Tracheal epithelial cell (primary cell): ENCODE measurements around the gene TMC4. TPM values are rescaled to one million over a fixed set of nuclear protein-coding genes. Genes with fewer than 3 reads are reported as not detected.

Experiments
- total RNA-seq: library from RNA; depleted of rRNA; stranded (reverse); fragments of >200 nt; gene quantifications from 2 replicates; pipeline ENCODE4 v1.2.1, GENCODE V29; 2014

Gene TMC4, protein sequence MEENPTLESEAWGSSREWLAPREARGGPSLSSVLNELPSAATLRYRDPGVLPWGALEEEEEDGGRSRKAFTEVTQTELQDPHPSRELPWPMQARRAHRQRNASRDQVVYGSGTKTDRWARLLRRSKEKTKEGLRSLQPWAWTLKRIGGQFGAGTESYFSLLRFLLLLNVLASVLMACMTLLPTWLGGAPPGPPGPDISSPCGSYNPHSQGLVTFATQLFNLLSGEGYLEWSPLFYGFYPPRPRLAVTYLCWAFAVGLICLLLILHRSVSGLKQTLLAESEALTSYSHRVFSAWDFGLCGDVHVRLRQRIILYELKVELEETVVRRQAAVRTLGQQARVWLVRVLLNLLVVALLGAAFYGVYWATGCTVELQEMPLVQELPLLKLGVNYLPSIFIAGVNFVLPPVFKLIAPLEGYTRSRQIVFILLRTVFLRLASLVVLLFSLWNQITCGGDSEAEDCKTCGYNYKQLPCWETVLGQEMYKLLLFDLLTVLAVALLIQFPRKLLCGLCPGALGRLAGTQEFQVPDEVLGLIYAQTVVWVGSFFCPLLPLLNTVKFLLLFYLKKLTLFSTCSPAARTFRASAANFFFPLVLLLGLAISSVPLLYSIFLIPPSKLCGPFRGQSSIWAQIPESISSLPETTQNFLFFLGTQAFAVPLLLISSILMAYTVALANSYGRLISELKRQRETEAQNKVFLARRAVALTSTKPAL
- total RNA-seq = 32.5 and 38.2 TPM in 2 replicates

GRCh38 chr19:54172471-54173358 lies at the start of gene TMC4:
Gene TMC4 (minus strand): TSS chr19:54173160. CDS start chr19:54173117, 43 bp downstream.

DNA sequence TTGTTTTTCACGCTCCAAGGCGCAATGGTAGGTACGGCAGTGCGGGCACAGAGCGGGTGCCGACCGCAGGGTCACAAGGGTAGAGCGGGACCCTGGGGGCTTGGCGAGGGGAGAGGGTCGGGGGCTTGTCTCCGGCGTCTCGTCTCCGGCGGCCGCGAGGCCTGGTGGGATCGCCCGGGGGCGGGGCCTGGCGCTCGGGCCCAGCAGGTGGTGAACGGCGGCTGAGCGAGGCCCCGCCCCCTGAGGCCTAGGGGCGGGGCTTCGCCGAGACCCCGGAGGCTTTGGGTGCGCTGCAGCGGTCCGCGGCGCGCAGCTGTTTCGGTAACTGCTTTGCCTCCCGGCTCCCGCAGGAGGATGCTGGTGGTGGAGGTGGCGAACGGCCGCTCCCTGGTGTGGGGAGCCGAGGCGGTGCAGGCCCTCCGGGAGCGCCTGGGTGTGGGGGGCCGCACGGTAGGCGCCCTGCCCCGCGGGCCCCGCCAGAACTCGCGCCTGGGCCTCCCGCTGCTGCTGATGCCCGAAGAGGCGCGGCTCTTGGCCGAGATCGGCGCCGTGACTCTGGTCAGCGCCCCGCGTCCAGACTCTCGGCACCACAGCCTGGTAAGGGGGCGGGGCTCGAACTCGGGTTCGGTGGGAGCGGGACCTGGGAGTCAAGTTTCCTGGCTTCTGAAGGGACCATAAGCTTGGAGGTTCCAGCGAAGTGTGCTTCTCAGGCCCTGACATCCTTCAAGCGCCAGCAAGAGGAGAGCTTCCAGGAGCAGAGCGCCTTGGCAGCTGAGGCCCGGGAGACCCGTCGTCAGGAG lies 18.3 kb upstream of the TMC4 start, which contains the start of gene TSEN34:
Gene TSEN34, plus strand, starts transcription at position 298 of the 800 bp plus-strand sequence. Its CDS starts 57 bp downstream, at position 355.

GRCh38 chr19:54189145-54189734 lies 16.3 kb upstream of the TMC4 start, which contains the start of gene MBOAT7:
Gene MBOAT7 (minus strand): TSS chr19:54189580. CDS start chr19:54188508, 1,072 bp downstream.

DNA sequence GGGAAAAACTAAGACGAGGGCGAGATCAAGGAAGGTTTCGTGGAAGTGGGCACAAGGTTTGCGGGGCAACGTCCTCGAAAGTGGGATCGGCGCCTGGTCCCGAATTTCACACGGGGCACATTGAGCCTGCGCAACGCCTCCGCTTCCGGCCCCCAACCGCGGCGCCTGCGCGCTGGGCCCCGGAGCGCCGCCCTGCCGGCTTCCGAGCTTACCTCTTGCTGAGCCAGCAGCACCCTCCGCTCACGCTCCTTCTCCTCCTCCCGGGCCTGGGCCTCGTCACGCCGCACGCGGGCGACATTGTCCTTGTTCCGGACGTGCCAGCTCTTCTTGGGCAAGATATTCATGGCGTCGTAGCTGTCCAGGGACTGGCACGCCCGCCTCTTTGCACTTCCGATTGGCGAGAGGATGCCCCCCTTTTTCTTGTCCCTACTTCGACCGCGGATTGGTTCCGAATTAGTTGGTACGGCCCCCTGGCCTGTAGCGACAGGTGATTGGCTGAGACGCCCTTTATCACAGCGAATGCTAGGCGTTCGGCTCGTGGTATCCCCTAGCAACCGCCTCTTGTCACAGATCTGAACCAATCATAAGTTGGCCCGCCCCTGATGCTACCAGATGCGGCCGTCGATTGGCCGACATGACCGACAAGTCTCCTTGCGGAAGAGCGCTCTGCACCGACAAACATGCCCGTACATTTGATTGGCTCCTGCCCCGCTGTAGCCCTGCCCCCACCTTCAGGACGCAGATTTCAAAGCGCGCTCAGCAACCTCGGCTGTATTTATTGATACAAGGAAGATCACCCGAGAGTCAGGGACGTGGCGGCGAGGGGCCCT lies 13.4 kb downstream of the TMC4 start, which contains the start of gene LENG1:
Gene LENG1, minus strand, starts transcription at position 370 of the 830 bp plus-strand sequence. Its CDS starts 26 bp downstream, at position 344.

DNA sequence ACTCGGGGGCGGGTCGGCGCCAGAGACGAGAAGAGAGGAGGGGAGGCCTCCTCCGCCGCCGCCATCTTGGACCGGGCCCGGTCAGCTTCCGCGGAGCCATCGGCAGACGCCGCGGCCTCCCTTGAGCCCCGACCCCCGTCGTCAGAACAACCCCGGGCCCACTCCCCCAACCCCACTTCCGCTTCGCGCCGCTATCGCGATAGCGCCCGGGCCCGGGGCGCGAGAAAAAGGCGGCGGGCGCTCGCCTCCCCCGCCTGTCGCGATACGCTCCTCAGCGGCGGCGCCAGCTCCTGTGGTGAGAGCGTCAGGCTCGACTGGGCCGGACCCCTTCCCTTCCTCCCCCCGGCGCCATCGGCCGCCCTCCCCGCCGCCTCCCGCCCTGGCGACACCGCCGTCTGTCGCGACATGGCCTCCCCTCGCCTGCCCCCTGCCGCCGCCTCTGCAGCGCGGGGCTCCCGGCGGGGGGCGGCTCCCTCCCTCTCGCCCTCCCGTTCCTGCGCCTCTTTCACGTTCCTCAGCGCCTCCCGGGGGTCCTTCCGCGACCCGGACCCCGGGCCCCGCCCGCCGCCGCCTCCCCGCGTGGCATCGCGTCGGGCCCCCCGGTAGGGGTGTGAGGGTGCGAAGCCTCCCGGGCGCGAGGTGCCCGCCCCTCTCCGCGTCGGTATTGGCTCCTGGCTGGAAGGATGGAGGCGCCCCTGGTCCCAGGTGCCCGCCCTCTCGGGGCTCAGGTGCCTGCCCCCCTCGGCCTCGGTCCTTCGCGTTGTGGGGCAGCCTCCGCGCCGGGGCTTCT lies 35.1 kb downstream of the TMC4 start, which contains the start of gene CNOT3:
Gene CNOT3, plus strand, starts transcription at position 64 of the 790 bp plus-strand sequence. CDS start 5,217 bp downstream, outside the sequence.

GRCh38 chr19:54115109-54116063 lies 57.6 kb downstream of the TMC4 start, which contains the start of the genes PRPF31 and TFPT:
Gene PRPF31 (plus strand): TSS chr19:54115754. CDS start chr19:54118279, 2,525 bp downstream.
Gene TFPT (minus strand): TSS chr19:54115657. CDS start chr19:54115269, 388 bp downstream.

Other genes starting within 250 kb of the TMC4 start
- not detected in 2 replicates for gene CACNG8, start 210.2 kb downstream of the TMC4 start, total RNA-seq
- not detected in 2 replicates for gene CACNG6, start 181.5 kb downstream of the TMC4 start, total RNA-seq
- not detected in 2 replicates for gene VSTM1, start 109.3 kb downstream of the TMC4 start, total RNA-seq
- not detected in 2 replicates for gene TARM1, start 91.8 kb downstream of the TMC4 start, total RNA-seq
- 0.72 and 1.1 TPM in 2 replicates for gene OSCAR, start 72.4 kb downstream of the TMC4 start, total RNA-seq
- gene NDUFA3, start 70.3 kb downstream of the TMC4 start, total RNA-seq = 3.4 and 4.5 TPM in 2 replicates
- 4.9 and 14.9 TPM in 2 replicates for gene TFPT, start 57.5 kb downstream of the TMC4 start, total RNA-seq
- gene PRPF31, start 57.4 kb downstream of the TMC4 start, total RNA-seq = 40.3 and 50.6 TPM in 2 replicates
- gene CNOT3, start 35.4 kb downstream of the TMC4 start, total RNA-seq = 3.4 and 7.5 TPM in 2 replicates
- 5.5 and 6.7 TPM in 2 replicates for gene LENG1, start 13.4 kb downstream of the TMC4 start, total RNA-seq
- gene MBOAT7, start 16.4 kb upstream of the TMC4 start, total RNA-seq = 19.2 and 30.1 TPM in 2 replicates
- 118 and 129 TPM in 2 replicates for gene TSEN34, start 18.1 kb upstream of the TMC4 start, total RNA-seq
- gene RPS9, start 27.7 kb upstream of the TMC4 start, total RNA-seq = 2,554 and 3,066 TPM in 2 replicates
- gene LILRB3, start 49.8 kb upstream of the TMC4 start, total RNA-seq = not detected in 2 replicates
- not detected in 2 replicates for gene LILRA6, start 69.6 kb upstream of the TMC4 start, total RNA-seq
- gene LILRB5, start 84.1 kb upstream of the TMC4 start, total RNA-seq = not detected in 2 replicates
- gene LILRB2, start 108.0 kb upstream of the TMC4 start, total RNA-seq = not detected in 2 replicates
- not detected in 2 replicates for gene LILRA5, start 140.0 kb upstream of the TMC4 start, total RNA-seq
- gene LILRA4, start 166.0 kb upstream of the TMC4 start, total RNA-seq = not detected in 2 replicates
- gene LAIR1, start 191.8 kb upstream of the TMC4 start, total RNA-seq = under 0.01 TPM in 1 of 2 replicates, not detected in the other
- not detected in 2 replicates for gene TTYH1, start 242.3 kb upstream of the TMC4 start, total RNA-seq